PFSK-1 (cell line): ENCODE measurements around the gene JADE2.

Experiments used
- POLR2AphosphoS5 ChIP-seq: IDR thresholded peaks from 2 replicates; pipeline ENCODE4 v1.6.1; 2012; ENCODE audit warnings: low read depth, mild to moderate bottlenecking, control low read depth, low read length, moderate library complexity
- REST ChIP-seq, 2 experiments: IDR thresholded peaks; 2 replicates each; pipeline versions ENCODE4 v1.6.1 to v1.8.0; 2011 to 2012; ENCODE audit warnings: low read depth in 2 of 2, low read length in 2 of 2, control low read depth in 1 of 2, inconsistent platforms in 1 of 2, mild to moderate bottlenecking in 1 of 2, moderate library complexity in 1 of 2; ENCODE audit not compliant: insufficient read depth in 1 of 2
- TAF1 ChIP-seq: IDR thresholded peaks from 2 replicates; pipeline ENCODE4 v1.6.1; 2012; ENCODE audit warnings: low read length, control low read depth, borderline replicate concordance; ENCODE audit not compliant: insufficient read depth

- TF ChIP-seq POLR2AphosphoS5 (no peak), REST (IDR thresholded peaks at IDR 0.05; ENCODE audit: insufficient read depth in 1 of 2, low read depth in 2 of 2, low read length in 2 of 2) (no peak), TAF1 (no peak)
Observed at GRCh38 chr5:134524272-134524825, 1.1 kb upstream of the JADE2 start.
